Thoracic aorta (tissue), 2 donors: ENCODE measurements around the gene SGTB. TPM values are rescaled to one million over a fixed set of nuclear protein-coding genes. Genes with fewer than 3 reads are reported as not detected.

Experiments used
- ATAC-seq: fragments of 150-250 bp; one replicate; pipeline ENCODE4 v1.8.0; 2017; ENCODE audit warnings: low read depth; ENCODE audit not compliant: insufficient number of reproducible peaks, low FRiP score
- DNase-seq: peaks from one replicate; pipeline ENCODE4 v3.0.0-alpha.2; 2020; ENCODE audit warnings: low spot score
- H3K27ac ChIP-seq, 2 donors: fragments of 200-600 bp; sonication (generic); 1 replicate in 1 of 2; 2 replicates in 1 of 2; pipeline ENCODE4 v1.5.1; 2016; ENCODE audit warnings: mild to moderate bottlenecking in 2 of 2, moderate library complexity in 2 of 2
- H3K27me3 ChIP-seq: fragments of 200-600 bp; sonication (generic); replicated peaks from 2 replicates; pipeline ENCODE4 v1.6.0; 2016; ENCODE audit warnings: mild to moderate bottlenecking; ENCODE audit not compliant: insufficient read depth
- H3K36me3 ChIP-seq: fragments of 200-600 bp; sonication (generic); one replicate; pipeline ENCODE4 v1.5.1; 2016
- H3K4me1 ChIP-seq, 2 donors: fragments of 200-600 bp; sonication (generic); 1 replicate in 1 of 2; 2 replicates in 1 of 2; pipeline versions ENCODE4 v1.5.1 to v1.6.0; 2016; ENCODE audit warnings: low read depth in 2 of 2, mild to moderate bottlenecking in 1 of 2; ENCODE audit not compliant: control insufficient read depth in 1 of 2
- H3K4me3 ChIP-seq: fragments of 200-600 bp; sonication (generic); 2 replicates; pipeline ENCODE4 v1.5.1; 2016; ENCODE audit warnings: mild to moderate bottlenecking
- H3K9me3 ChIP-seq: fragments of 200-600 bp; sonication (generic); 2 replicates; pipeline ENCODE4 v1.5.1; 2016
- total RNA-seq, 2 donors: library from RNA; depleted of rRNA; stranded (reverse); fragments of >200 nt; gene quantifications; one replicate each; pipeline versions ENCODE4 v1.1.0 to v1.2.3, GENCODE V29; 2016
- TF ChIP-seq, protein P1 (sequence below): fragments of 200-600 bp; sonication (generic); IDR thresholded peaks from one replicate; pipeline ENCODE4 v1.5.1; 2019; ENCODE audit warnings: antibody characterized with exemption

Gene SGTB
- total RNA-seq, 2 donors from 2014 or later, result 24.3 to 26.4 TPM

DNA sequence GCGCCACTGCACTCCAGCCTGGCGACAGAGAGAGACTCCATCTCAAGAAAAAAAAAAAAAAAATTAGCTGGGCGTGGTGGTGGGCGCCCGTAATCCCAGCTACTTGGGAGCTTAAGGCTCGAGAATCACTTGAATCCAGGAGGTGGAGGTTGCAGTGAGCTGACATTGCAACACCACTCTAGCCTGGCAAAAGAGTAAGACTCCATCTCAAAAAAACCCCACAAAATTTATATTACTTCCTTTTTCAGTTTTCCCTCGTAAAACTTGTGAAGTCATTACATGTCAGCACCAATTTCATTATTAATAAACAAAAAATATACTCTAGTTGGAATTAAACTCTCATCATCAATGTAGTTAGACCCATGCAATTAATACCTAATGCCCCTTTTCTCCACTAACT, 53.2 kb downstream of the SGTB start:
- Histone ChIP-seq H3K9me3 (no peaks in the 10 kb centered on the region), H3K27me3 (no peaks in the 10 kb centered on the region), H3K27ac (no peak overlapping the region), H3K36me3 (peaks cover 11% of the 10 kb centered on the region), H3K4me1 (no peaks in the 10 kb centered on the region), H3K4me3 (no peak overlapping the region)
- ATAC-seq, result no peak
- no peak for DNase-seq
- TF ChIP-seq, protein P1, sequence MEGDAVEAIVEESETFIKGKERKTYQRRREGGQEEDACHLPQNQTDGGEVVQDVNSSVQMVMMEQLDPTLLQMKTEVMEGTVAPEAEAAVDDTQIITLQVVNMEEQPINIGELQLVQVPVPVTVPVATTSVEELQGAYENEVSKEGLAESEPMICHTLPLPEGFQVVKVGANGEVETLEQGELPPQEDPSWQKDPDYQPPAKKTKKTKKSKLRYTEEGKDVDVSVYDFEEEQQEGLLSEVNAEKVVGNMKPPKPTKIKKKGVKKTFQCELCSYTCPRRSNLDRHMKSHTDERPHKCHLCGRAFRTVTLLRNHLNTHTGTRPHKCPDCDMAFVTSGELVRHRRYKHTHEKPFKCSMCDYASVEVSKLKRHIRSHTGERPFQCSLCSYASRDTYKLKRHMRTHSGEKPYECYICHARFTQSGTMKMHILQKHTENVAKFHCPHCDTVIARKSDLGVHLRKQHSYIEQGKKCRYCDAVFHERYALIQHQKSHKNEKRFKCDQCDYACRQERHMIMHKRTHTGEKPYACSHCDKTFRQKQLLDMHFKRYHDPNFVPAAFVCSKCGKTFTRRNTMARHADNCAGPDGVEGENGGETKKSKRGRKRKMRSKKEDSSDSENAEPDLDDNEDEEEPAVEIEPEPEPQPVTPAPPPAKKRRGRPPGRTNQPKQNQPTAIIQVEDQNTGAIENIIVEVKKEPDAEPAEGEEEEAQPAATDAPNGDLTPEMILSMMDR, result no peak

DNA sequence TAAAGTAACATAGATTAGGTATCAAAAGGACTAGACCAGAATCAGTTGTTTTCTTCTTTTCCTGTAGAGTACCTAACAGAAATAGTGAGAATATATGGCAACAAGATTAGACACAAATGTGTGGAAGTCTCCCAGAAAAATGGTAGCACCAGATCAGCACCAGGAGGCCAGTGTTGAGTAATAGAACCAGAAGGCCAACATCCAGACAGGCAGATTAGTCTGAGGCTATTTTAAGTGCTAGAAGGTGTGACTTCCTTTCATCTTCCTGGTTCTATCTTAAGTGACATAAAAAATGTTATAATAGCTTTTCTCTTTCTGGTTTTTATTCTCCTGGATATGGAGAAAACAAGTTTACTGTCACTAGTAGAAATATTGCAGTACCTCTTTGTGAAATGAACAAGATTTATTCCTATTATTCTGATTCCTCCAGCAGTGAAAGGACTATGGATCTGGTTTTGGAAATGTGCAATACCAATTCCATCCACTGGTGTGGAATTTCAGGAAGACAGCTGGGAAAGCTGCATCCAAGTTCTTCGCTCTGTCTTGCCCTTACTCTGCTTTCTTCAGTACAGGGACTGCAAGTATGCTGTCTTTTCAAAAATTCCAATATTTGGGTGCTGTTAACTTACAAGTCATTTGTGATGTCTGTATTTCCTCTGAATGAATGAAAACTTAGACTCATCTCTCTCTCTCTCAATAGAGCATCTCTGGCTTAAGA, 57.9 kb downstream of the SGTB start:
- H3K27me3 ChIP-seq, result no peaks in the 10 kb centered on the region
- TF ChIP-seq, protein P1, result peak; percentile 34
- H3K36me3 ChIP-seq, result peaks cover 4% of the 10 kb centered on the region
- H3K9me3 ChIP-seq, result no peaks in the 10 kb centered on the region
- ATAC-seq, result no peak
- H3K27ac ChIP-seq, result no peak overlapping the region
- no peak overlapping the region for H3K4me3 ChIP-seq
- no peaks in the 10 kb centered on the region for H3K4me1 ChIP-seq
- DNase-seq, result no peak

DNA sequence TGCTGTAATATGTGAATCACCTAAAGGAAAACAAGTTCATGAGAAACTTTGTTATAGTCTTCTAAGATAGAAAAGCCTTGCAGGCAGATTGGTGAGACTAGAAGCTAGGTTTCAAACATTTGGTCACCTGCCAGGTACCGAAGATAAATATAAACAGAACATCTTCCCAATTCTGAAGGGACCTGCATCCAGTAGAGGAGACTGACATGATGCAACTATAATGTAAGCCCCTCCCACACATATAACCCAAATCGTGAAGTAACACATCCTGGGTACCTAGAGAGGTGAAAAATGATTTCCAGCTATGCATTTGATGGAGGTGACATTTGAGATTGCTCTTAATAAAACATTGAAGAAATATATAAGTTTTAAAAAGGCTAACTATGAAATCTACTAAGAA, 67.2 kb downstream of the SGTB start:
- DNase-seq, result no peak
- Histone ChIP-seq H3K27ac (no peak overlapping the region), H3K27me3 (no peaks in the 10 kb centered on the region), H3K4me1 (no peaks in the 10 kb centered on the region), H3K4me3 (no peak overlapping the region), H3K36me3 (peaks cover 10% of the 10 kb centered on the region), H3K9me3 (no peaks in the 10 kb centered on the region)
- ATAC-seq, result no peak
- TF ChIP-seq, protein P1, result no peak

GRCh38 chr5:65651144-65651543, 70.8 kb downstream of the SGTB start:
- DNase-seq (no peak), ATAC-seq (no peak)
- no peaks in the 10 kb centered on the region for H3K9me3 ChIP-seq
- H3K27ac ChIP-seq, result no peak overlapping the region
- no peak overlapping the region for H3K4me3 ChIP-seq
- H3K27me3 ChIP-seq, result no peaks in the 10 kb centered on the region
- TF ChIP-seq, protein P1, result no peak
- H3K4me1 ChIP-seq, result no peaks in the 10 kb centered on the region
- peaks cover 10% of the 10 kb centered on the region for H3K36me3 ChIP-seq

- Histone ChIP-seq H3K27ac (no peak overlapping the region), H3K9me3 (no peaks in the 10 kb centered on the region), H3K36me3 (no peaks in the 10 kb centered on the region), H3K4me1 (no peaks in the 10 kb centered on the region), H3K4me3 (no peak overlapping the region), H3K27me3 (no peaks in the 10 kb centered on the region)
- ATAC-seq (no peak), DNase-seq (no peak)
- TF ChIP-seq, protein P1, result no peak
Measured at GRCh38 chr5:65647941-65648340, 74.0 kb downstream of the SGTB start.
